NCI-H2029 (cell line): ENCODE data around the gene IZUMO2.
"Not testable (repeated sequence)": the region's sequence is repeated elsewhere in the genome, so short reads cannot be mapped to it uniquely, and the experiment has no call there.

Experiments
- DNase-seq: peaks from one replicate; lab custom pipeline; 2025; lab: John Stamatoyannopoulos, UW

IZUMO2 gene

GRCh38 chr19:50135856-50136602 lies 27.1 kb downstream of the IZUMO2 start:
- DNase-seq = not testable (repeated sequence)

GRCh38 chr19:50134777-50135719 lies 28.0 kb downstream of the IZUMO2 start:
- DNase-seq = not testable (repeated sequence)

DNA sequence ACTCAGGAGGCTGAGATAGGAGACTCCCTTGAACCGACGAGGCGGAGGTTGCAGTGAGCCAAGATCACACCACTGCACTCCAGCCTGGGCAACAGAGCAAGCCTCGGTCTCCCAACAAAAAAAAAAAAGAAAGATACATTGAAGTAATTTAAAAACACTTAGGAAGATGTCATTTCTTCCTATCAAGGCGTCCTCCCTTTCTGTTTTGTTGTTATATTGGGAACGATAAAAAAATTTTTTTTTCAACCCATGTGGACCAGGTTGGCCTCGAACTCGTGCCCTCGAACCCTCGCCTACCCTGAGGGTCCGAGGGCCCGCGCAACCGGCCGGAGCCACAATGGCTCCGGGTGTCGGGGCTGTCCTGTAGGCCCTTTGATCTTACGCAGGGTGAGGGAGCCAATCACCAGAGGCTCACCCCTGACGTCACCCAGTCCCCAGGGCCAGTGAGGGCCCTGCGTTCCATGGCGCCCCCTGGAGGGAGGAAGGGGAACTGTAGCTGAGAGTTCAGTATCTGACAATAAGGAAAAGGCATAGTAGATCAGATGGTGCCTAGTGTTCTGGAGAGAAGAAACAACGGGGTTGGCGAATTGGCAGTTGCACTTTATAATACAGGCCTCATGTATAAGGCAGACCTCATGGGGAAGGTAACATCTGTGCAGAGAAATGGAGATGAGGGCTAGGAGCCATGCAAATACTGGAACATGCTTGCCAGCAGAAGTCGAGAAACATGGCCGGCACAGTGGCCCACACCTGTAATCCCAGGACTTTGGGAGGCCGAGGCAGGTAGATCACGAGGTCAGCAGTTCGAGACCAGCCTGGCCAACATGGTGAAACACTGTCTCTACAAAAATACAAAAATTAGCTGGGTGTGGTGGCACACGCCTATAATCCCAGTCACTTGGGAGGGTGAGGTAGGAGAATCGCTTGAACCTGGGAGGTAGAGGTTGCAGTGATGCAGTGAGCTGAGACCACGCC lies 29.3 kb downstream of the IZUMO2 start:
- not testable (repeated sequence) for DNase-seq

DNA sequence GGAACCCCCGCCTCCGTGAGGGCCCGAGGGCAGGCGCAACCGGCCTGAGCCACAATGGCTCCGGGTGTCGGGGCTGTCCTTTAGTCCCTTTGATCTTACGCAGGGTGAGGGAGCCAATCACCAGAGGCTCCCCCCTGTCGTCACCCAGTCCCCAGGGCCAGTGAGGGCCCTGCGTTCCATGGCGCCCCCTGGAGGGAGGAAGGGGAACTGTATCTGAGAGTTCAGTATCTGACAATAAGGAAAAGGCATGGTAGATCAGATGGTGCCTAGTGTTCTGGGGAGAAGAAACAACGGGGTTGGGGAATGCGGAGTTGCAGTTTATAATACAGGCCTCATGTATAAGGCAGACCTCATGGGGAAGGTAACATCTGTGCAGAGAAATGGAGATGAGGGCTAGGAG lies 59.1 kb downstream of the IZUMO2 start:
- DNase-seq = not testable (repeated sequence)

DNA sequence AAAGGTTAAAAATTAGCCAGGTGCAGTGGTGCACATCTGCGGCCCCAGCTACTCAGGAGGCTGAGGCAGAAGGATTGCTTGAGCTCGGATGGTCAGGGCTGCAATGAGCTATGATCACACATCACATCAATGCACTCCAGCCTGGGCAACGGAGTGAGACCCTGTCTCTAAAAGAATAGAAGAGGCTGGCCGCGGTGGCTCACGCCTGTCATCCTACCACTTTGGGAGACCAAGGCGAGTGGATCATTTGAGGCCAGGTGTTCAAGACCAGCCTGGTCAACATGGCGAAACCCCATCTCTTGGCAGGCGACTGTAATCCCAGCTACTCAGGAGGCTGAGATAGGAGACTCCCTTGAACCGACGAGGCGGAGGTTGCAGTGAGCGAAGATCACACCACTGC lies 59.7 kb downstream of the IZUMO2 start:
- DNase-seq = not testable (repeated sequence)
